H1 (cell line): ENCODE results near the gene C12orf56. TPM values are rescaled to one million over a fixed set of nuclear protein-coding genes. Genes with fewer than 3 reads are reported as not detected.

Experiments
- CTCF ChIA-PET: fragments of 300-600 bp; sonication (Branson Sonifier 250); formaldehyde crosslinking; loops from one replicate; lab custom pipeline; 2021; ENCODE audit not compliant: partially characterized antibody; lab: Charles Lee
- POLR2A ChIA-PET: fragments of 300-600 bp; sonication (Branson Sonifier 250); formaldehyde crosslinking; loops from one replicate; lab custom pipeline; 2021; ENCODE audit warnings: inconsistent platforms; ENCODE audit not compliant: partially characterized antibody; lab: Charles Lee
- DNase-seq, 2 experiments: peaks; one replicate each; pipeline versions ENCODE4 v3.0.0 to v3.0.0-alpha.2; 2010 to 2022; ENCODE audit warnings: low spot score in 2 of 2, low read depth in 1 of 2, mixed read lengths in 1 of 2
- FAIRE-seq: peaks from 2 replicates; lab custom pipeline; 2011; peaks lifted over from hg19 to GRCh38; lab: Jason Lieb, UNC
- H2AFZ ChIP-seq: 2 replicates; pipeline ENCODE4 v1.8.1; 2012; ENCODE audit warnings: low read length, inconsistent platforms
- H2AK5ac ChIP-seq: 2 replicates; pipeline ENCODE4 v1.6.1; 2013; ENCODE audit warnings: low read depth, low read length
- H2BK120ac ChIP-seq: replicated peaks from 2 replicates; pipeline ENCODE3; 2013; ENCODE audit warnings: low read depth, low read length, inconsistent platforms
- H2BK12ac ChIP-seq: 2 replicates; pipeline ENCODE4 v1.6.1; 2013; ENCODE audit warnings: low read depth, low read length
- H2BK15ac ChIP-seq: 2 replicates; pipeline ENCODE4 v1.6.1; 2013; ENCODE audit warnings: low read length
- H2BK20ac ChIP-seq: 2 replicates; pipeline ENCODE4 v1.6.1; 2013; ENCODE audit warnings: low read length
- H2BK5ac ChIP-seq: 2 replicates; pipeline ENCODE4 v1.6.1; 2013; ENCODE audit warnings: low read depth, low read length
- H3K14ac ChIP-seq: 2 replicates; pipeline ENCODE4 v1.6.1; 2013; ENCODE audit warnings: inconsistent platforms; ENCODE audit not compliant: insufficient read length
- H3K18ac ChIP-seq: 2 replicates; pipeline ENCODE4 v1.6.1; 2013; ENCODE audit warnings: low read length; ENCODE audit errors: extremely low read depth
- H3K23ac ChIP-seq: 2 replicates; pipeline ENCODE4 v1.6.1; 2013; ENCODE audit warnings: inconsistent platforms; ENCODE audit not compliant: insufficient read length
- H3K23me2 ChIP-seq: 2 replicates; pipeline ENCODE4 v1.6.1; 2013; ENCODE audit warnings: low read depth, low read length
- H3K27ac ChIP-seq: 2 replicates; pipeline ENCODE4 v1.6.1; 2011; ENCODE audit warnings: low read depth, low read length, inconsistent platforms
- H3K27me3 ChIP-seq, 4 experiments: replicated peaks in 1 of 4; 1 replicate in 1 of 4; 2 replicates in 3 of 4; pipeline versions ENCODE4 v1.6.1 to v1.8.1; 2011 to 2013; ENCODE audit warnings: low read length in 3 of 4, mild to moderate bottlenecking in 3 of 4, inconsistent platforms in 2 of 4, mixed read lengths in 2 of 4, moderate library complexity in 1 of 4; ENCODE audit not compliant: control insufficient read depth in 3 of 4, insufficient read depth in 3 of 4; ENCODE audit errors: extremely low read depth in 1 of 4
- H3K36me3 ChIP-seq, 4 experiments: 2 replicates each; pipeline versions ENCODE4 v1.6.1 to v1.8.1; 2011 to 2013; ENCODE audit warnings: mild to moderate bottlenecking in 4 of 4, low read length in 3 of 4, moderate library complexity in 2 of 4, control low read depth in 1 of 4, inconsistent platforms in 1 of 4; ENCODE audit not compliant: insufficient read depth in 4 of 4, control insufficient read depth in 2 of 4
- H3K4ac ChIP-seq: replicated peaks from 2 replicates; pipeline ENCODE3; 2013; ENCODE audit warnings: low read length, low read depth, mixed read lengths, inconsistent platforms; ENCODE audit not compliant: insufficient read length
- H3K4me1 ChIP-seq, 4 experiments: replicated peaks in 1 of 4; 1 replicate in 1 of 4; 2 replicates in 3 of 4; pipeline versions ENCODE4 v1.6.1 to v1.8.1; 2011 to 2013; ENCODE audit warnings: low read length in 3 of 4, inconsistent platforms in 2 of 4, mixed read lengths in 1 of 4; ENCODE audit not compliant: insufficient read depth in 4 of 4, control insufficient read depth in 3 of 4
- H3K4me2 ChIP-seq, 2 experiments: 2 replicates each; pipeline versions ENCODE4 v1.6.1 to v1.8.1; 2011 to 2013; ENCODE audit warnings: low read depth in 2 of 2, low read length in 2 of 2, control low read depth in 1 of 2, inconsistent platforms in 1 of 2, mild to moderate bottlenecking in 1 of 2; ENCODE audit not compliant: insufficient read depth in 1 of 2
- H3K4me3 ChIP-seq, 4 experiments: fragments of 200-600, 300-600 bp in 1 of 4; sonication (generic), shearing (Covaris generic), sonication (Bioruptor Twin) in 1 of 4; 2 replicates each; pipeline versions ENCODE4 v1.5.1 to v1.8.1; 2011 to 2016; ENCODE audit warnings: low read length in 4 of 4, low read depth in 3 of 4, control low read depth in 2 of 4, inconsistent platforms in 2 of 4, mild to moderate bottlenecking in 2 of 4, mixed read lengths in 1 of 4, moderate library complexity in 1 of 4; ENCODE audit not compliant: insufficient read depth in 2 of 4; ENCODE audit errors: extremely low read depth in 1 of 4
- H3K56ac ChIP-seq: replicated peaks from 2 replicates; pipeline ENCODE3; 2013; ENCODE audit warnings: low read depth, mild to moderate bottlenecking, mixed read lengths, low read length, inconsistent platforms; ENCODE audit not compliant: insufficient read length
- H3K79me1 ChIP-seq: 2 replicates; pipeline ENCODE4 v1.6.1; 2013; ENCODE audit warnings: low read depth, low read length, control low read depth
- H3K79me2 ChIP-seq, 2 experiments: 2 replicates each; pipeline versions ENCODE4 v1.6.1 to v1.8.1; 2012 to 2013; ENCODE audit warnings: low read length in 2 of 2, mild to moderate bottlenecking in 2 of 2, inconsistent platforms in 1 of 2; ENCODE audit not compliant: insufficient read depth in 2 of 2, control insufficient read depth in 1 of 2
- H3K9ac ChIP-seq, 4 experiments: replicated peaks in 1 of 4; 1 replicate in 1 of 4; 2 replicates in 3 of 4; pipeline versions ENCODE4 v1.6.1 to v1.8.1; 2011 to 2013; ENCODE audit warnings: low read depth in 3 of 4, low read length in 3 of 4, control low read depth in 2 of 4, mild to moderate bottlenecking in 2 of 4, moderate library complexity in 2 of 4, inconsistent platforms in 1 of 4; ENCODE audit errors: extremely low read depth in 1 of 4
- H3K9me3 ChIP-seq, 2 experiments: 2 replicates each; pipeline versions ENCODE4 v1.6.1 to v1.8.1; 2012 to 2013; ENCODE audit warnings: mild to moderate bottlenecking in 2 of 2, moderate library complexity in 2 of 2, control low read depth in 1 of 2, inconsistent platforms in 1 of 2, low read depth in 1 of 2, low read length in 1 of 2, mixed read lengths in 1 of 2; ENCODE audit not compliant: insufficient read depth in 2 of 2
- H4K20me1 ChIP-seq, 2 experiments: replicated peaks in 1 of 2; 2 replicates each; pipeline versions ENCODE3 to v1.8.1; 2011 to 2013; ENCODE audit warnings: inconsistent platforms in 2 of 2, low read length in 2 of 2, mild to moderate bottlenecking in 1 of 2; ENCODE audit not compliant: insufficient read depth in 2 of 2, control insufficient read depth in 1 of 2
- H4K5ac ChIP-seq: 2 replicates; pipeline ENCODE4 v1.6.1; 2013; ENCODE audit warnings: low read length, low read depth, mixed read lengths, inconsistent platforms; ENCODE audit not compliant: insufficient read length
- H4K8ac ChIP-seq: 2 replicates; pipeline ENCODE4 v1.8.0; 2013; ENCODE audit warnings: mild to moderate bottlenecking, moderate library complexity, low read length, inconsistent platforms; ENCODE audit not compliant: insufficient read depth; ENCODE audit errors: extremely low read depth
- H4K91ac ChIP-seq: replicated peaks from 2 replicates; pipeline ENCODE3; 2013; ENCODE audit warnings: low read length, mixed read lengths, inconsistent platforms; ENCODE audit not compliant: insufficient read length
- EP300 ChIP-seq, 2 experiments: IDR thresholded peaks; 1 replicate in 1 of 2; 2 replicates in 1 of 2; pipeline ENCODE4 v1.6.1; 2011 to 2012; ENCODE audit warnings: low read depth in 2 of 2, low read length in 2 of 2, mild to moderate bottlenecking in 2 of 2, borderline replicate concordance in 1 of 2, inconsistent platforms in 1 of 2, moderate library complexity in 1 of 2
- KDM4A ChIP-seq: IDR thresholded peaks from one replicate; pipeline ENCODE4 v1.7.1; 2012; ENCODE audit warnings: low read depth, mild to moderate bottlenecking, moderate library complexity, low read length, inconsistent platforms; ENCODE audit not compliant: severe bottlenecking
- PHF8 ChIP-seq: fragments of 200-600 bp; sonication (generic); conservative IDR thresholded peaks from 2 replicates; pipeline ENCODE4 v1.7.1; 2012; ENCODE audit warnings: low read depth, mild to moderate bottlenecking, inconsistent platforms, low read length, moderate library complexity
- RXRA ChIP-seq: IDR thresholded peaks from 2 replicates; pipeline ENCODE4 v1.6.1; 2011; ENCODE audit warnings: low read depth, mild to moderate bottlenecking, low read length, moderate library complexity; ENCODE audit not compliant: insufficient read depth
- SP2 ChIP-seq: IDR thresholded peaks from 2 replicates; pipeline ENCODE4 v1.6.1; 2012; ENCODE audit warnings: mild to moderate bottlenecking, low read length, inconsistent platforms
- TBP ChIP-seq: IDR thresholded peaks from 2 replicates; pipeline ENCODE4 v1.6.1; 2011; ENCODE audit warnings: low read depth, low read length, improper control_type of control experiment
- WGBS, 2 experiments: shearing (Covaris generic) in 1 of 2; methylation state at CpG; one replicate each; pipeline versions ENCODE4 v1.1.6 to v1.1.7; 2013 to 2015; ENCODE audit warnings: low lambda C conversion rate in 2 of 2, mixed read lengths in 2 of 2, inconsistent platforms in 1 of 2, low coverage in 1 of 2, missing lambda C conversion rate in 1 of 2; ENCODE audit not compliant: insufficient replicate concordance in 2 of 2, insufficient coverage in 1 of 2, insufficient read length in 1 of 2; ENCODE audit errors: extremely low coverage in 1 of 2, missing lambda C conversion rate in 1 of 2; 5-methylcytosine and 5-hydroxymethylcytosine counted together
- polyA plus RNA-seq, 7 experiments: library from polyadenylated mRNA; depleted of rRNA in 3 of 7; stranded (reverse) in 5 of 7; unstranded in 2 of 7; fragments of >200 nt in 5 of 7; fragments of 200-250 nt in 2 of 7; gene quantifications; 1 replicate in 5 of 7; 2 replicates in 1 of 7; 4 replicates in 1 of 7; pipeline versions ENCODE4 v1.2.1 to v1.2.3, GENCODE V29; 2011 to 2013; ENCODE audit warnings: missing spikeins in 2 of 7, mixed read lengths in 2 of 7
- total RNA-seq: library from RNA; stranded (reverse); fragmentation: NEBNext Ultra II Directional; extraction: Animal tissue kit (Norgen Biotek cat#: 25700); gene quantifications from 2 replicates; pipeline ENCODE4 v1.2.1, GENCODE V29; 2021
- TF ChIP-seq, protein P1 (sequence below): IDR thresholded peaks from 2 replicates; pipeline ENCODE4 v1.6.1; 2012; ENCODE audit warnings: low read length, inconsistent platforms

C12orf56 gene
- total and polyA plus RNA-seq, 2 of the 8 experiments (the other 6 are each of a cell fraction or from before 2014, with no cell fraction given) = 1.1 to 2.9 TPM

DNA sequence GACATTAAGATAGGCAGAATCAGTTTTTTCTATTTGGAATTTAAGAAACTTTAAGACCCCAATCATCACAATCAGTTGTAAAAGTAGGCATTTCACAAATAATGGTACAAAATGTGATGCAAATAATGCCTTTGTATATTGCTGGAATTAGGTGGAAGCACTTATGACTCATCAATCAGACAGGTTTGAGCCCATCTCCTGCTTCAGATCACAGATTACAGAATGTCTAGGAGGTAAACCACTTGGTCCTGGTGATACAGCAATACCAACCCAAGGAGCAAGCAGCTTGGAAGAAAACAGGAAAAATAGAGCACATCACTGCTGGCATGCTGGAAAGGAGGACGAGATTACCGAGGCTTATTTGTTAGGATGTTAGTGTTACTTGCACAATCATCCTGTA, 57.6 kb downstream of the C12orf56 start:
- no peak overlapping the region for H2BK120ac ChIP-seq
- no peaks in the 10 kb centered on the region for H3K36me3 ChIP-seq
- no peaks in the 10 kb centered on the region for H3K79me2 ChIP-seq
- H3K23me2 ChIP-seq = no peaks in the 10 kb centered on the region
- FAIRE-seq = no peak
- no peak overlapping the region for H3K56ac ChIP-seq
- no peak overlapping the region for H2BK12ac ChIP-seq
- ChIA-PET CTCF (interaction anchor here (1.3 kb wide), 1 partner anchor 19 kb away, joined by 4 read pairs; no protein-coding TSS in a partner anchor), POLR2A (no interaction called here)
- no peak overlapping the region for H3K27ac ChIP-seq
- no peak overlapping the region for H4K5ac ChIP-seq
- no peaks in the 10 kb centered on the region for H3K79me1 ChIP-seq
- no peak overlapping the region for H3K4me3 ChIP-seq
- H2BK5ac ChIP-seq = no peak overlapping the region
- no peak overlapping the region for H2AK5ac ChIP-seq
- H3K4ac ChIP-seq = no peak overlapping the region
- no peaks in the 10 kb centered on the region for H3K9me3 ChIP-seq
- no peak overlapping the region for H3K9ac ChIP-seq
- no peak overlapping the region for H4K8ac ChIP-seq
- no peaks in the 10 kb centered on the region for H4K20me1 ChIP-seq
- no peak overlapping the region for H3K23ac ChIP-seq
- H3K27me3 ChIP-seq = no peaks in the 10 kb centered on the region
- TF ChIP-seq SP2 (no peak), EP300 (IDR thresholded peaks at IDR 0.05; ENCODE audit: borderline replicate concordance in 1 of 2, low read depth in 2 of 2, low read length in 2 of 2) (no peak), KDM4A (no peak), RXRA (no peak), TBP (no peak), PHF8 (no peak)
- TF ChIP-seq, protein P1, sequence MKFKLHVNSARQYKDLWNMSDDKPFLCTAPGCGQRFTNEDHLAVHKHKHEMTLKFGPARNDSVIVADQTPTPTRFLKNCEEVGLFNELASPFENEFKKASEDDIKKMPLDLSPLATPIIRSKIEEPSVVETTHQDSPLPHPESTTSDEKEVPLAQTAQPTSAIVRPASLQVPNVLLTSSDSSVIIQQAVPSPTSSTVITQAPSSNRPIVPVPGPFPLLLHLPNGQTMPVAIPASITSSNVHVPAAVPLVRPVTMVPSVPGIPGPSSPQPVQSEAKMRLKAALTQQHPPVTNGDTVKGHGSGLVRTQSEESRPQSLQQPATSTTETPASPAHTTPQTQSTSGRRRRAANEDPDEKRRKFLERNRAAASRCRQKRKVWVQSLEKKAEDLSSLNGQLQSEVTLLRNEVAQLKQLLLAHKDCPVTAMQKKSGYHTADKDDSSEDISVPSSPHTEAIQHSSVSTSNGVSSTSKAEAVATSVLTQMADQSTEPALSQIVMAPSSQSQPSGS = no peak
- TF ChIP-seq, all 59 proteins: peak for 0
- Histone ChIP-seq H3K18ac (no peak overlapping the region; the same call in 1 of the 2 replicates), H2BK20ac (no peak overlapping the region), H4K91ac (no peak overlapping the region), H2BK15ac (no peak overlapping the region), H3K14ac (no peak overlapping the region), H2AFZ (no peak overlapping the region), H3K4me1 (no peaks in the 10 kb centered on the region), H3K4me2 (no peak overlapping the region)
- no peak for DNase-seq
- WGBS, 2 experiments = 87% methylated on average over 2 of the region's 2 CpGs; no CpG with 5 or more reads in 1 of the 2 experiments
